GM06990 (cell line): ENCODE measurements around the gene GLI1.
"Not testable (repeated sequence)": the region's sequence is repeated elsewhere in the genome, so short reads cannot be mapped to it uniquely, and the experiment has no call there.

Source experiments
- DNase-seq: peaks from one replicate; pipeline ENCODE4 v3.0.0-alpha.2; 2011; ENCODE audit not compliant: insufficient read length; ENCODE audit errors: extremely low read depth
- H3K27me3 ChIP-seq: replicated peaks from 2 replicates; pipeline ENCODE4 v1.6.0; 2011; ENCODE audit warnings: low read length; ENCODE audit not compliant: control insufficient read depth, insufficient read depth
- H3K36me3 ChIP-seq: 2 replicates; pipeline ENCODE4 v1.5.1; 2011; ENCODE audit warnings: low read length; ENCODE audit not compliant: control insufficient read depth, insufficient read depth
- H3K4me3 ChIP-seq: replicated peaks from 2 replicates; pipeline ENCODE4 v1.5.1; 2011; ENCODE audit warnings: low read depth, mild to moderate bottlenecking, control low read depth, low read length
- TF ChIP-seq, protein P1 (sequence below): IDR thresholded peaks from 2 replicates; pipeline ENCODE4 v1.5.1; 2011; ENCODE audit warnings: low read length, control low read depth, mild to moderate bottlenecking, inconsistent platforms; ENCODE audit not compliant: insufficient read depth, poor library complexity, severe bottlenecking

GLI1 gene

DNA sequence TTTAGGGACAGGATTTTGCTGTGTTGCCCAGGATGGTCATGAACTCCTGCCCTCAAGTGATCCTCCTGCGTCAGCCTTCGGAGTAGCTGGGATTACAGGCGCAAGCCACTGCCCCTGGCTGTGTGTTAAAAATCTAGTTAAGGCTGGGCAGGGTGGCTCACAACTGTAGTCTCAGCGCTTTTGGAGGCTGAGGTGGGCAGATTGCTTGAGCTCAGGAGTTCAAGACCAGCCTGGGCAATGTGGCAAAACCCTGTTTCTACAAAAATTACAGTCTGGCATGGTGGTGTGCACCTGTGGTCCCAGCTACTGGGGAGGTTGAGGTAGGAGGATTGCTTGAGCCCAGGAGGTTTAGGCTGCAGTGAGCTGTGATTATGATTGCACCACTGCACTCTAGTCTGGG, 51.6 kb downstream of the GLI1 start:
- no peak for DNase-seq
- Histone ChIP-seq H3K36me3 (peaks cover 24% of the 10 kb centered on the region), H3K4me3 (no peak overlapping the region), H3K27me3 (no peaks in the 10 kb centered on the region)
- TF ChIP-seq, protein P1, sequence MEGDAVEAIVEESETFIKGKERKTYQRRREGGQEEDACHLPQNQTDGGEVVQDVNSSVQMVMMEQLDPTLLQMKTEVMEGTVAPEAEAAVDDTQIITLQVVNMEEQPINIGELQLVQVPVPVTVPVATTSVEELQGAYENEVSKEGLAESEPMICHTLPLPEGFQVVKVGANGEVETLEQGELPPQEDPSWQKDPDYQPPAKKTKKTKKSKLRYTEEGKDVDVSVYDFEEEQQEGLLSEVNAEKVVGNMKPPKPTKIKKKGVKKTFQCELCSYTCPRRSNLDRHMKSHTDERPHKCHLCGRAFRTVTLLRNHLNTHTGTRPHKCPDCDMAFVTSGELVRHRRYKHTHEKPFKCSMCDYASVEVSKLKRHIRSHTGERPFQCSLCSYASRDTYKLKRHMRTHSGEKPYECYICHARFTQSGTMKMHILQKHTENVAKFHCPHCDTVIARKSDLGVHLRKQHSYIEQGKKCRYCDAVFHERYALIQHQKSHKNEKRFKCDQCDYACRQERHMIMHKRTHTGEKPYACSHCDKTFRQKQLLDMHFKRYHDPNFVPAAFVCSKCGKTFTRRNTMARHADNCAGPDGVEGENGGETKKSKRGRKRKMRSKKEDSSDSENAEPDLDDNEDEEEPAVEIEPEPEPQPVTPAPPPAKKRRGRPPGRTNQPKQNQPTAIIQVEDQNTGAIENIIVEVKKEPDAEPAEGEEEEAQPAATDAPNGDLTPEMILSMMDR: no peak

DNA sequence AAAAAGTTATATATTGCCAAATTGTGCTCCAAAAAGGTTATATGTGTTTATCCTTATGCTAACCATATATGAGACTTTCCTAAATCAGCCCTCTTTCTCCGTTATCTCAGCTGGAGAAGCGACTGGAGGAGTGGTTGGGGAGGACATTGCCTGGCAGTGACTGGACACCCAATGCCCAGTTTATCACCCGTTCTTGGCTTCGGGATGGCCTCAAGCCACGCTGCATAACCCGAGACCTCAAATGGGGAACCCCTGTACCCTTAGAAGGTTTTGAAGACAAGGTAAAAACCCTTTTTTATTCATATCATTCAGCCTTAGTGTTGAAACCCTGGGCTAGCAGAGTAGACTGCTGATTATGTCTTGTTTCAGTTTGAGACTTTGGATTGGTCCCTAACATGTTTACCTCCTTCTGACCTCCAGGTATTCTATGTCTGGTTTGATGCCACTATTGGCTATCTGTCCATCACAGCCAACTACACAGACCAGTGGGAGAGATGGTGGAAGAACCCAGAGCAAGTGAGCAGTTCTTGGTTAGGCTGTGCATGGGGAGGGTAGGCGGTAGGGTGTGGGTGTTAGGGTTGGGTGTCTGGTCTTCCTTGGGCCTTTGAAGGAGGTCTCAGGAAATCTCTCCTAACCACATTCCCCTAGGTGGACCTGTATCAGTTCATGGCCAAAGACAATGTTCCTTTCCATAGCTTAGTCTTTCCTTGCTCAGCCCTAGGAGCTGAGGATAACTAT, 52.2 kb downstream of the GLI1 start:
- H3K4me3 ChIP-seq: no peak overlapping the region
- no peaks in the 10 kb centered on the region for H3K27me3 ChIP-seq
- TF ChIP-seq, protein P1: no peak
- no peak for DNase-seq
- peaks cover 28% of the 10 kb centered on the region for H3K36me3 ChIP-seq

DNA sequence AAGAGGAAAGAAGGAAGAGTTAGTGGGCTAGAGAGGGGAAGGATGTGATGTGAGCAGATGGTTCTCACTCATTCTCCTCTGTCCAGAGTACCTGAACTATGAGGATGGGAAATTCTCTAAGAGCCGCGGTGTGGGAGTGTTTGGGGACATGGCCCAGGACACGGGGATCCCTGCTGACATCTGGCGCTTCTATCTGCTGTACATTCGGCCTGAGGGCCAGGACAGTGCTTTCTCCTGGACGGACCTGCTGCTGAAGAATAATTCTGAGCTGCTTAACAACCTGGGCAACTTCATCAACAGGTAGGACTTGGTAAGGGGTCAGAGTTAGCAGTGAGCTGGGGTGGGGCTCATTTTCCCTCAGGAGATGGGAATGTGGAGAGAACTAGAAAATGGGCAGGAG, 53.1 kb downstream of the GLI1 start:
- no peak overlapping the region for H3K4me3 ChIP-seq
- DNase-seq: no peak
- no peaks in the 10 kb centered on the region for H3K27me3 ChIP-seq
- TF ChIP-seq, protein P1: no peak
- peaks cover 34% of the 10 kb centered on the region for H3K36me3 ChIP-seq

DNA sequence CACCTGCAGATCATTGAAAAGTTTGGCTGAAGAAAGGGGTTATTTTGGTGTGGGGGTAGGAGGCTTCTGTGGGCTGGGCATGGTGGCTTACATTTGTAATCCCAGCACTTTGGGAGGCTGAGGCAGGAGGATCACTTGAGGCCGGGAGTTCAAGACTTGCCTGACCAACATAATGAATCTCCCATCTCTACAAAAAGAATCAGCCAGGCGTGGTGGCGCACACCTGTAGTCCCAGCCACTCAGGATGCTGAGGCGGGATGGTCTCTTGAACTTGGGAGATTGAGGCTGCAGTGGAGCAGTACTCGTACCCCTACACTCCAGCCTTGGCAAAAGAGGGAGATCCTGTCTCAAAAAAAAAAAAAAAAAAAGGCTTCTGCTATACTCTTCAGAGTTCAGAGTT, 53.7 kb downstream of the GLI1 start:
- DNase-seq: no peak
- Histone ChIP-seq H3K4me3 (no peak overlapping the region), H3K27me3 (no peaks in the 10 kb centered on the region), H3K36me3 (peaks cover 38% of the 10 kb centered on the region)
- TF ChIP-seq, protein P1: no peak

DNA sequence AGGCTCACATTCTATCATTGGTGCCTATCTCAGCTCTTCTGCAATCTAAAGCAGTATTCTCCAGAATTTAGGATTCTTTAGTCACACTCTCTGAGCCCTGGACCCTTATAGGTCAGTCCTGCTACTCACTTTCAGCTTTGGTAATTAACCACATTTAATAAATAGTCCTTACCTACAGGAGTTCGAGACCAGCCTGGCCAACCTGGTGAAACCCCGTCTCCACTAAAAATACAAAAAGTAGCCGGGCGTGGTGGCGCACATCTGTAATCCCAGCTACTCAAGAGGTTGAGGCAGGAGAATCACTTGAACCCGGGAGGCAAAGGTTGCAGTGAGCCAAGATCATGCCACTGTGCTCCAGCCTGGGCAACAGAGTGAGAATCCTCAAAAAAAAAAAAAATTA, 54.1 kb downstream of the GLI1 start:
- DNase-seq, H3K4me3 ChIP-seq, H3K27me3 ChIP-seq: not testable (repeated sequence)
- H3K36me3 ChIP-seq: peaks cover 38% of the 10 kb centered on the region

DNA sequence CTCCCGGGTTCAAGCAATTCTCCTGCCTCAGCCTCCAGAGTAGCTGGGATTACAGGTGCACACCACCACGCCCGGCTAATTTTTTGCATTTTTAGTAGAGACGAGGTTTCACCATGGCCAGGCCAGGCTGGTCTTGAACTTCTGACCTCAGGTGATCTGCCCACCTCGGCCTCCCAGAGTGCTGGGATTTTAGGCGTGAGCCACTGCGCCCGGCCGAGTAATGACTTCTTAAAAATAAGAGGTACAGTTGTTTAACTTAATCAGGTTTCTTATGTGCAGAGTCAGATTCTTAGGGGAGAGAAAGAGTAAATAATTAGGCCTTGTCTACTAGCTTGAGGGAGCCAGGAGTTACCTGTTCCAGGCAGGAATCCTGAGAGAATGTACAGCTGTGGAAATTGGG, 54.7 kb downstream of the GLI1 start:
- DNase-seq, H3K27me3 ChIP-seq, H3K4me3 ChIP-seq: not testable (repeated sequence)
- H3K36me3 ChIP-seq: peaks cover 38% of the 10 kb centered on the region
